ENCODE measurements around the gene NEUROG1. TPM values are rescaled to one million over a fixed set of nuclear protein-coding genes. Genes with fewer than 3 reads are reported as not detected.
A peak's percentile ranks its signal among the peaks of the same experiment; 100 is the strongest.

NEUROG1 gene
- total RNA-seq, 1 donor from 2014 or later, result 0.04 TPM

- Histone ChIP-seq H3K36me3 (ENCODE audit: control insufficient read depth, insufficient read depth, low read length) (no peaks in the 10 kb centered on the region), H3K27me3 (ENCODE audit: control insufficient read depth, insufficient read depth, low read length) (peaks cover 38% of the 10 kb centered on the region), H3K4me3 (ENCODE audit: low read depth, low read length) (peak overlapping the region; percentile 31)
- no peak for TF ChIP-seq CTCF (IDR thresholded peaks at IDR 0.05; ENCODE audit: insufficient read depth, low read length, poor library complexity, severe bottlenecking)
- no peak for DNase-seq (ENCODE audit: low read depth)
These were observed 42.5 kb upstream of the NEUROG1 start for GRCh38 chr5:135578305-135578684.

- H3K4me3 ChIP-seq (ENCODE audit: low read depth, low read length), result no peak overlapping the region
- peaks cover 36% of the 10 kb centered on the region for H3K27me3 ChIP-seq (ENCODE audit: control insufficient read depth, insufficient read depth, low read length)
- no peak for DNase-seq (ENCODE audit: low read depth)
- no peaks in the 10 kb centered on the region for H3K36me3 ChIP-seq (ENCODE audit: control insufficient read depth, insufficient read depth, low read length)
- no peak for TF ChIP-seq CTCF (IDR thresholded peaks at IDR 0.05; ENCODE audit: insufficient read depth, low read length, poor library complexity, severe bottlenecking)
These were observed 41.7 kb upstream of the NEUROG1 start for GRCh38 chr5:135577421-135577820.

- Histone ChIP-seq H3K36me3 (ENCODE audit: control insufficient read depth, insufficient read depth, low read length) (no peaks in the 10 kb centered on the region), H3K4me3 (ENCODE audit: low read depth, low read length) (no peak overlapping the region), H3K27me3 (ENCODE audit: control insufficient read depth, insufficient read depth, low read length) (peaks cover 29% of the 10 kb centered on the region)
- DNase-seq (ENCODE audit: low read depth), result no peak
- no peak for TF ChIP-seq CTCF (IDR thresholded peaks at IDR 0.05; ENCODE audit: insufficient read depth, low read length, poor library complexity, severe bottlenecking)
These were observed 40.4 kb upstream of the NEUROG1 start for GRCh38 chr5:135576075-135576599.

GRCh38 chr5:135574493-135574892 lies 38.7 kb upstream of the NEUROG1 start:
- Histone ChIP-seq H3K4me3 (ENCODE audit: low read depth, low read length) (no peak overlapping the region), H3K27me3 (ENCODE audit: control insufficient read depth, insufficient read depth, low read length) (peaks cover 25% of the 10 kb centered on the region), H3K36me3 (ENCODE audit: control insufficient read depth, insufficient read depth, low read length) (no peaks in the 10 kb centered on the region)
- no peak for DNase-seq (ENCODE audit: low read depth)
- TF ChIP-seq CTCF (IDR thresholded peaks at IDR 0.05; ENCODE audit: insufficient read depth, low read length, poor library complexity, severe bottlenecking), result no peak

- Histone ChIP-seq H3K4me3 (ENCODE audit: low read depth, low read length) (no peak overlapping the region), H3K27me3 (ENCODE audit: control insufficient read depth, insufficient read depth, low read length) (peaks cover 3% of the 10 kb centered on the region), H3K36me3 (ENCODE audit: control insufficient read depth, insufficient read depth, low read length) (no peaks in the 10 kb centered on the region)
- no peak for TF ChIP-seq CTCF (IDR thresholded peaks at IDR 0.05; ENCODE audit: insufficient read depth, low read length, poor library complexity, severe bottlenecking)
- no peak for DNase-seq (ENCODE audit: low read depth)
These were observed 36.1 kb upstream of the NEUROG1 start for GRCh38 chr5:135571902-135572301.

DNA sequence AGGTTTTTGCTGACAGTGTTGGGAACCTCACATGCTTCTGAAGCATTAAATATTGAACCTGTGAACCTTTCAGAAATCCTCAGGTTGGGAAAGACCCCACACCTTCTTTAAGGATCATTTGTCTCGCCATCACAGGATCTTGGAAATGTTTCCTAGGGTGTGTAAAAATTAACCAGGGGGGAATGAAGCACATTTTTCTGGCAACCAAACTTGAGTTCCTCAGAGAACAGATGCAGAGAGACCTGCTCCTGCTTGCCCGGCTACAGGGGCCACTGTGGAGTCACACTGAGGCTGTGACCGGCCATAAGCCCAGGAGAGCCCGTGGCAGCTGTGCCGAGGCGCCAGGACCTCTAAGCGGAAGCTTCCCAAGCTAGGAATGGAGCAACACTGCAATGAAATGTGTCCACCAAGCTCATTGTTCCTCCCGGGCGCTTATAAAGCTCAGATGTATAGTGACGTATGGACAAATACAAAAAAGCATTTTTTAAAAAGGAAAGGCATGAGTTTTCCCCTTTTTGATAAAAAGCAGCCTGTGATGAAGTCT lies 35.4 kb upstream of the NEUROG1 start:
- Histone ChIP-seq H3K27me3 (ENCODE audit: control insufficient read depth, insufficient read depth, low read length) (peaks cover 6% of the 10 kb centered on the region), H3K4me3 (ENCODE audit: low read depth, low read length) (no peak overlapping the region), H3K36me3 (ENCODE audit: control insufficient read depth, insufficient read depth, low read length) (no peaks in the 10 kb centered on the region)
- DNase-seq (ENCODE audit: low read depth), result no peak
- no peak for TF ChIP-seq CTCF (IDR thresholded peaks at IDR 0.05; ENCODE audit: insufficient read depth, low read length, poor library complexity, severe bottlenecking)
